Parathyroid adenoma (tissue), 2 donors: ENCODE results near the gene OR10P1.

Source experiments
- H2AFZ ChIP-seq: fragments of 300-600 bp; sonication (generic); one replicate; pipeline ENCODE4 v1.7.0; 2017; ENCODE audit warnings: antibody characterized with exemption, mild to moderate bottlenecking
- H3K27ac ChIP-seq: fragments of 300-600 bp; sonication (generic); one replicate; pipeline ENCODE4 v1.7.0; 2017
- H3K27me3 ChIP-seq: fragments of 300-600 bp; sonication (generic); one replicate; pipeline ENCODE4 v1.7.0; 2017; ENCODE audit warnings: low read length; ENCODE audit not compliant: control insufficient read depth, insufficient read depth
- H3K36me3 ChIP-seq: fragments of 300-600 bp; sonication (generic); one replicate; pipeline ENCODE4 v1.7.0; 2017; ENCODE audit warnings: low read length; ENCODE audit not compliant: control insufficient read depth, insufficient read depth
- H3K4me1 ChIP-seq: fragments of 300-600 bp; sonication (generic); one replicate; pipeline ENCODE4 v1.7.0; 2017; ENCODE audit warnings: control low read depth
- H3K4me2 ChIP-seq: fragments of 300-600 bp; sonication (generic); one replicate; pipeline ENCODE4 v1.7.0; 2017; ENCODE audit warnings: low read length
- H3K4me3 ChIP-seq: fragments of 300-600 bp; sonication (generic); one replicate; pipeline ENCODE4 v1.7.0; 2017; ENCODE audit warnings: low read depth, low read length
- H3K79me2 ChIP-seq: fragments of 300-600 bp; sonication (generic); one replicate; pipeline ENCODE4 v1.7.0; 2017; ENCODE audit warnings: control low read depth
- H3K9ac ChIP-seq: fragments of 300-600 bp; sonication (generic); one replicate; pipeline ENCODE4 v1.7.0; 2017; ENCODE audit warnings: mild to moderate bottlenecking
- H3K9me3 ChIP-seq: fragments of 300-600 bp; sonication (generic); one replicate; pipeline ENCODE4 v1.7.0; 2017; ENCODE audit warnings: low read length; ENCODE audit not compliant: control insufficient read depth
- TF ChIP-seq, protein P1 (sequence below): fragments of 300-600 bp; sonication (generic); IDR thresholded peaks from one replicate; pipeline ENCODE4 v1.7.0; 2017; ENCODE audit warnings: antibody characterized with exemption, mild to moderate bottlenecking
- donor health status: primary hyperparathyroidism.

Gene OR10P1

DNA sequence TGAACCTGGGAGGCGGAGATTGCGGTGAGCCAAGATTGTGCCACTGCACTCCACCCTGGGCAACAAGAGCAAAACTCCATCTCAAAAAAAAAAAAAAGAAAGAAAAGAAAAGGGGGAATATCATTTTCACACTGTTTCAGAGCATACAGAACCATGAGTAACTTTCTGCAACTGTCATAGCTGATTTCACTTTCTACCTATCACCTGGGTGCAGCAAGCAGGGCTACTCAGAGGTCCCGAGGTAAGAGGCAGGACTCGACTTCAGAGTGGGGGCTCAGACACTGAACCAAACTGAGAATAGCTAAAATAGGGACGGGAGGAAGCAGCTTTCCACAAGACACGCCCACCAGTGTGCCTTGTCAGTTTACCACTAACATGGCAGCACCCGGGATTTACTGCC is 29.8 kb downstream of the OR10P1 start:
- no peaks in the 10 kb centered on the region for H3K27me3 ChIP-seq
- H3K4me2 ChIP-seq, result no peak overlapping the region
- no peak overlapping the region for H3K27ac ChIP-seq
- no peak overlapping the region for H3K9ac ChIP-seq
- no peak overlapping the region for H2AFZ ChIP-seq
- TF ChIP-seq, protein P1, sequence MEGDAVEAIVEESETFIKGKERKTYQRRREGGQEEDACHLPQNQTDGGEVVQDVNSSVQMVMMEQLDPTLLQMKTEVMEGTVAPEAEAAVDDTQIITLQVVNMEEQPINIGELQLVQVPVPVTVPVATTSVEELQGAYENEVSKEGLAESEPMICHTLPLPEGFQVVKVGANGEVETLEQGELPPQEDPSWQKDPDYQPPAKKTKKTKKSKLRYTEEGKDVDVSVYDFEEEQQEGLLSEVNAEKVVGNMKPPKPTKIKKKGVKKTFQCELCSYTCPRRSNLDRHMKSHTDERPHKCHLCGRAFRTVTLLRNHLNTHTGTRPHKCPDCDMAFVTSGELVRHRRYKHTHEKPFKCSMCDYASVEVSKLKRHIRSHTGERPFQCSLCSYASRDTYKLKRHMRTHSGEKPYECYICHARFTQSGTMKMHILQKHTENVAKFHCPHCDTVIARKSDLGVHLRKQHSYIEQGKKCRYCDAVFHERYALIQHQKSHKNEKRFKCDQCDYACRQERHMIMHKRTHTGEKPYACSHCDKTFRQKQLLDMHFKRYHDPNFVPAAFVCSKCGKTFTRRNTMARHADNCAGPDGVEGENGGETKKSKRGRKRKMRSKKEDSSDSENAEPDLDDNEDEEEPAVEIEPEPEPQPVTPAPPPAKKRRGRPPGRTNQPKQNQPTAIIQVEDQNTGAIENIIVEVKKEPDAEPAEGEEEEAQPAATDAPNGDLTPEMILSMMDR, result no peak
- H3K79me2 ChIP-seq, result no peaks in the 10 kb centered on the region
- no peaks in the 10 kb centered on the region for H3K9me3 ChIP-seq
- H3K36me3 ChIP-seq, result no peaks in the 10 kb centered on the region
- no peaks in the 10 kb centered on the region for H3K4me1 ChIP-seq
- H3K4me3 ChIP-seq, result no peak overlapping the region

DNA sequence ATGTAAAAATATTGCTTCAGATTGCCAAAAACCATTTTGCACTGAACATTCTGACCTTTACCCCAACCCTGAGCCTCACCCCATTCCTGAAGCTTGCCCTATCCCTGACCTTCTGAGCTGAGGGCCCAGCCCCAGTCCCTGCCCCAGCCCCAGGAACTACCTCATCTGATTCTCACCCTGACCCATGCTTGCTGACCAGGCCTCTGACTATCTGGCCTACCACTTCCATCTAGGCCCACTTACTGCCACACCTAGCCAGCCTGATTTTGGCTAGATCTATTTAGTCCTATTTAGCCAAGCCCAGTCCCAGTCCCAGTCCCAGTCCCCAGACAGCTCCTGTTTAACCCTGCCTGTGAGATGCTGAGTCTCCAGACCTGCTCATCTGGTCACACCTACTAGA is 33.6 kb downstream of the OR10P1 start:
- TF ChIP-seq, protein P1, result no peak
- Histone ChIP-seq H3K27ac (no peak overlapping the region), H2AFZ (no peak overlapping the region), H3K4me3 (no peak overlapping the region), H3K4me1 (no peaks in the 10 kb centered on the region), H3K27me3 (no peaks in the 10 kb centered on the region), H3K9me3 (no peaks in the 10 kb centered on the region), H3K36me3 (no peaks in the 10 kb centered on the region), H3K4me2 (no peak overlapping the region), H3K79me2 (no peaks in the 10 kb centered on the region), H3K9ac (no peak overlapping the region)

DNA sequence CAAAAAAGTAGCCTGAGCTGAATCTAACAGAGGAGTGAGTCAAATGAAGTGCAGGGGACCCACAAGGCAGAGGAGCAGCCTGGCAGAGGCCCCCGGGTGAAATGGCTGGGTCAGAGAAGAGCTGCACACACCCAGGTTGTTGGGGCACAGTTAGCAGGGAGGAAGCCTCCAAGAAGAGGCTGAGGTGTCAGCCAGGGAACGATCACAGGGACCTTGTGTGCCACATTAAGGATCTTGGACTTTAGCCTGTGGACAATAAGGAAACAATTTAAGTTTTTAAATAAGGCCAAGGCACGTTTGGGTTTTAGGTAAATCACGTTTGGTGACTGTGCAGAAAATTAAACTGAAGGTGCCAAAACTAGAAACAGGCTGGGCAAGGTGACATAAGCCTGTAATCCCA is 35.1 kb downstream of the OR10P1 start:
- Histone ChIP-seq H3K27ac (no peak overlapping the region), H3K36me3 (no peaks in the 10 kb centered on the region), H3K4me1 (no peaks in the 10 kb centered on the region), H3K27me3 (no peaks in the 10 kb centered on the region), H3K9ac (no peak overlapping the region), H3K4me3 (no peak overlapping the region), H3K9me3 (no peaks in the 10 kb centered on the region), H3K79me2 (no peaks in the 10 kb centered on the region), H2AFZ (no peak overlapping the region), H3K4me2 (no peak overlapping the region)
- TF ChIP-seq, protein P1, result no peak

DNA sequence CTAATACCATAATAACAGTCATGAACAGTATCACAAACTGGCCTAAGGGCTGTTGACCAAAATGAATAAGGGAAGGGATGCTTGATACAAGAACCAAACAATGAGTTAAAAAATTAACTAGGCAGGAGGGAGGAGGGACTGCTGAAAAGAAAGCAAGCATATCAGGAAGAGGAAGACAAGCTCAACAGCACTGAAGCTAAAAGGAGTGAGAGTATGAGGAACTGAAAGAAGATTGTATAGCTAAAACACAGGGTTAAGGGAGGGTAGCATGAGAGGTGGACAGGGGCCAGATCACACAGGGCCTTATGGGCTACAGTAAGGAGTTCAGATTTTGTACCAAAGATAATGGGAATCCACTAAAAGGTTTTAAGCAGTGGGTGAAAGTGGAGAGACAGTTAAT is 36.9 kb downstream of the OR10P1 start:
- H3K27me3 ChIP-seq, result no peaks in the 10 kb centered on the region
- no peaks in the 10 kb centered on the region for H3K36me3 ChIP-seq
- H3K4me3 ChIP-seq, result no peak overlapping the region
- H3K9ac ChIP-seq, result no peak overlapping the region
- no peaks in the 10 kb centered on the region for H3K79me2 ChIP-seq
- H2AFZ ChIP-seq, result no peak overlapping the region
- H3K4me2 ChIP-seq, result no peak overlapping the region
- H3K9me3 ChIP-seq, result no peaks in the 10 kb centered on the region
- no peaks in the 10 kb centered on the region for H3K4me1 ChIP-seq
- no peak overlapping the region for H3K27ac ChIP-seq
- TF ChIP-seq, protein P1, result no peak

DNA sequence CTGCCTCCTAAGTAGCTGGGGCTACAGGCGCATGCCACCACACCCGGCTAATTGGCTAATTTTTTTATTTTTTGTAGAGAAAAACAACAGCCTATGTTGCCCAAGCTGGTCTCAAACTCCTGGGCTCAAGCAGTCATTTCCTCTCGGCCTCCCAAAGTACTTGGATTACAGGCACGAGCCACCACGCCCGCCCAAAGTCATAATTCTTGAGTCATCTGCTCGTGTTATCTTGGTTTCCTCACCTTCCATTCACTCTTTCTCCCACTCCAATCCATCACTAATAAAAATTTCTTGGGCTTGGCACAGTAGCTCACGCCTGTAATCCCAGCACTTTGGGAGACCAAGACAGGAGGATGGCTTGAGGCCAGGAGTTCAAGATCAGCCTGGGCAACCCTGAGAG is 39.0 kb downstream of the OR10P1 start:
- H3K9ac ChIP-seq, result no peak overlapping the region
- TF ChIP-seq, protein P1, result no peak

More for the DNA sequence above, 39.0 kb downstream of the OR10P1 start:
- Histone ChIP-seq H2AFZ (no peak overlapping the region), H3K4me1 (no peaks in the 10 kb centered on the region), H3K4me3 (no peak overlapping the region), H3K4me2 (no peak overlapping the region), H3K27me3 (no peaks in the 10 kb centered on the region), H3K36me3 (no peaks in the 10 kb centered on the region), H3K9me3 (no peaks in the 10 kb centered on the region), H3K27ac (no peak overlapping the region), H3K79me2 (no peaks in the 10 kb centered on the region)
